Renal pelvis (tissue), 4 donors: ENCODE results near the gene CDH4. TPM values are rescaled to one million over a fixed set of nuclear protein-coding genes. Genes with fewer than 3 reads are reported as not detected.
"Not testable (repeated sequence)": the region's sequence is repeated elsewhere in the genome, so short reads cannot be mapped to it uniquely, and the experiment has no call there.

ENCODE experiments used
- DNase-seq: peaks from one replicate; pipeline ENCODE4 v3.0.0-alpha.2; 2013
- polyA plus RNA-seq, 3 donors: library from polyadenylated mRNA; unstranded; fragments of 120-200 nt; gene quantifications; one replicate each; pipeline ENCODE4 v1.2.1, GENCODE V29; 2013; ENCODE audit not compliant: insufficient read length in 3 of 3

The CDH4 gene
- polyA plus RNA-seq, 3 donors = 8.4 to 9.5 (median 8.7) TPM

GRCh38 chr20:61938839-61939690, 687.0 kb downstream of the CDH4 start:
- DNase-seq = no peak

DNA sequence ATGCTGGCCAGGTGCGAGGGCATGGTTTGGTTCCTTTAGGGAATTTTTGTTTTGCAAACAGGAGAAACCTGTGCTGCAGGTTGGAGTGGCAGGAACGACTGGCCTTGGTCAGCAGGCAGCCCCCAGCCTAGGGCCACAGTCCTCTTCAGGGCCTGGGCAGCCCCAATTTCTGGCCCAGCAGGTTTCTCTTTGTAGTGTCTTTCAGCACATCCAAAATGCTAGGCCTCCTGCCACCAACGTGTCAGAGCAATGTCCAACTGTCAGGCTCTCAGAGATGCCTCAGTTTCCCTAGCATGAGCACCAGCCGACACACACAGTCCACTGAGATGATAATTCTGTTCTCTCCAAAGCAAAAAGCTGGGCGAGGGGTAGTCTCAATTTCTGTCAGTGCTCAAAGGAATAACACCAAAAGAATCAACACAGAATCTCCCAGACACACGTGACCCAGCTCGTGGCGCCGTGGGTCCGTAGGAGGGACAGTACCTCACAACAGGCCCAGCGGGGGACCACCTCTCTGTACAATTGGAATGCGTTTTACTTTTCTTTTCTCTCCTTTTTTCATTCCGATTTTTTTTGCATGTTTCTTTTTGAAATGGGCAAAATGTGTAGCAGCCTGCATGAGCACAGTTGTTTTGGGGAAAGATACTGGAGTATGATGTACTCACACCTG, 687.8 kb downstream of the CDH4 start:
- DNase-seq = no peak

DNA sequence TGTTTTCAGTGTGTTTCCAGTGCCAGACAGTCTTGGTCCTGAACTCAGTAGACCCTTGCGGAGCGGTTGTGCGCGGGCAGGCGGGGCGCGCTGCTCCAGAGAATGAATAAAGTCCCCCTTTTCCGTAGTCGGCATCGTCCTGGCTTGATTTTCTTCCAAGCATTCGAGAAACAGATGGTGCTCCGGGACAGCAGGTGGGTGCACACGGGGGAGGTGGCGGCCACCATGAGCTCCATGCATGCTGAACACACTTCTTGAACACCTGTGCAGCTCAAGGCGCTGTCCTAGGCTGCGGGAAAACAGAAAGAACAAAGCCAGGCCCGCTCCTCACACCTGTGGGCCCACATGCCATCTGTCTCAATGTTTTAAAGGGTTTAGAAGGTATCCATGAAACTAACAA, 688.4 kb downstream of the CDH4 start:
- no peak for DNase-seq

GRCh38 chr20:61940976-61941720, 689.1 kb downstream of the CDH4 start:
- no peak for DNase-seq

GRCh38 chr20:61941721-61942405, 689.8 kb downstream of the CDH4 start:
- DNase-seq = no peak

- no peak for DNase-seq
Measured at GRCh38 chr20:61942526-61942925, 690.5 kb downstream of the CDH4 start.

- DNase-seq = not testable (repeated sequence)
Measured at GRCh38 chr20:61944967-61945366, 692.9 kb downstream of the CDH4 start.

DNA sequence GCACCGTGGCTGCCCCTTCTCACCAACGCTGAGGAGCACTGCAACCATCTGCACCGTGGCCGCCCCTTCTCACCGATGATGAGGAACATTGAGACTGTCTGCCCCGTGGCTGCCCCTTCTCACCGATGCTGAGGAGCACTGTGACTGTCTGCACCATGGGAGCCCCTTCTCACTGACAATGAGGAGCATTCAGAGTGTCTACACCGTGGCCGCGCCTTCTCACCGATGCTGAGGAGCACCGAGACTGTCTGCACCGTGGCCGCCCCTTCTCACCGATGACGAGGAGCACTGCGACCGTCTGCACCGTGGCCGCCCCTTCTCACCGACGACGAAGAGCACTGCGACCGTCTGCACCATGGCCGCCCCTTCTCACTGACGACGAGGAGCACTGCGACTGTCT, 693.4 kb downstream of the CDH4 start:
- not testable (repeated sequence) for DNase-seq

- not testable (repeated sequence) for DNase-seq
Measured at GRCh38 chr20:61948056-61948455, 696.0 kb downstream of the CDH4 start.

DNA sequence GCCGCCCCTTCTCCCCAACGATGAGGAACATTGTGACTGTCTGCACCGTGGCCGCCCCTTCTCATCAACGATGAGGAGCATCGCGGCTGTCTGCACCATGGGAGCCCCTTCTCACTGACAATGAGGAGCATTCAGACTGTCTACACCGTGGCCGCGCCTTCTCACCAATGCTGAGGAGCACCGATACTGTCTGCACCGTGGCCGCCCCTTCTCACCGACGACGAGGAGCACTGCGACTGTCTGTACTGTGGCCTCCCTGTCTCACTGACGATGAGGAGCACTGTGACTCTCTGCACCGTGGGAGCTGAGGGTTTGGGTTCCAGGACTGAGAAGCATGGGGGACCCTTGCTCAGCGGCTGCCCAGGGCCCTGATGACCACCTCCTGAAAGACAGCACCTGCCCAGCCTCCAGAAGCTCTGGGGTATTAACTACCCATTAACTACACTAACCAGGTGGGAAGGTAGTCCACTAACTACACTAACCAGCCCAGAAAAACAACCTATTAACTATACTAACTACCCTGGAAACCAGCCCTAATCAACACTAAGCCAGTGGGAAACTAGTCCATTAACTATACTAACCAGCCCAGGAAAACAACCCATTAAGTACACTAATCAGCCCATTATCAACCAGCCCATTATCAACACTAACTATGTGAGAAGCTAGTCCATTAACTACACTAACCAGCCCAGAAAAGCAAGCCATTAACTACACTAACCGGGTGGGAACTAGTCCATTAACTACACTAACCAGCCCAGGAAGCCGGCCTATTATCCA, 696.7 kb downstream of the CDH4 start:
- no peak for DNase-seq

- no peak for DNase-seq
Measured at GRCh38 chr20:61949363-61949713, 697.3 kb downstream of the CDH4 start.

DNA sequence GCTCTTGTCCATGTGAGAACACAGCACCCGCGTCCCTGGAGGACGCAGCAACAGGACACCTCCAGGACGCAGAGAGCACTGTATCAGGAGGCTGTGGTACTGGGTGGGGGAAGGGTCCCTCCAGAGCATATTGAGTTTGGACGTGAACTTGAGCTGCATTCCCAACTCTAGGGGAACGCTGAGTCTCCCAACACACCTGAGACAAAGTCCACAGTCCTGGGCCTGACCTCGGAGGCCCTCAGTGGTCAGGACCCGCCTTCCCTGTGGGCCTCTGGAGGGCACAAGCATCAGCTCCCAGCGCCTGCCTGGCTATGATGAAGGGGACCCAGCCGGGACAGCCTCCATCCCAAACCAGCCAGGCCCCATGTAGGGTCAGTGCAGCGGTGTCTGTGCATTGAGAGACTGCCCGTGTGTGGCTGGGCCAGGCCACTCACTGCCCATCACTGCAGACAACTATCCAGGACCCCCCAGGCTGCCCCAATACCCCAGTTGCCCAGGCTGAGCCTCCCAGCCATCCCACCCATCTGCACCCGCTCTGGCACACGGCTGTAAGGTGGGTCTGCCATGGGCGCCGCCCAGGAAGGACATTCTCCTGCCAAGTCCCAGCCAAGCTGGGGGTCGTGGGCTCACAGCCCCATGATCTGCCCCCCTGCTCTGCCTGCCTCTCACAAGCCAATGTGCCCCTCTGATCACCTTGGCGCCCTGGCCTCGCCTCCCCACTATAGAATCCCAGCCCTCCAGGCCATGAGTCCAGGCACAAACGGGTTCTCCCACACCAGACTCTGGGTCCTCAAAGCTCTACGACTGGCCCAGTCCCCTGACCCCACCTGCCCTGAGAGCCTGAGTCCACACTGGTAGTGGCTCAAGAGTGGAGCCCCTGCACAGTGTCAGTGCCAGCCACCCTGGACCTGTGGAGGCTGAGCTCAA, 697.9 kb downstream of the CDH4 start:
- DNase-seq = no peak

DNA sequence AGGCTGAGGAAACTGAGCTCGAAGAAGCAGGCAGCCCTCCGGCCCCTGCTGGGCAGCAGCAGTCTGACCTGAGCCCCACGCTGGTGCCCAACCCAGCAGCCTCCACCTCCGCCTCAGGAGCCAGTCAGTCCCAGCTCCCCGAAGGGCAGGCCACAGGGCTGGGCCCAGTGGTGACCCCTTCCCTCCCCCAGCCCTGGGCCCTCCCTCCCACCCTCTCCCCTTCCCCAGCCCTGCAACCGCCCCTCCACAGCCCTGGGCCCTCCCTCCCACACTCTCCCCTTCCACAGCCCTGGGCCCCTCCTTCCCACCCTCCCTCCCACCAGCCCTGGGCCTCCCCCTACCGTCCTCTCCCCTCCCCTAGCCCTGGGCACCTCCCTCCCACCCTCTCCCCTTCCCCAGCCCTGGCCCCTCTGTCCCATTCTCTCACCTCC, 698.6 kb downstream of the CDH4 start:
- DNase-seq = no peak

DNA sequence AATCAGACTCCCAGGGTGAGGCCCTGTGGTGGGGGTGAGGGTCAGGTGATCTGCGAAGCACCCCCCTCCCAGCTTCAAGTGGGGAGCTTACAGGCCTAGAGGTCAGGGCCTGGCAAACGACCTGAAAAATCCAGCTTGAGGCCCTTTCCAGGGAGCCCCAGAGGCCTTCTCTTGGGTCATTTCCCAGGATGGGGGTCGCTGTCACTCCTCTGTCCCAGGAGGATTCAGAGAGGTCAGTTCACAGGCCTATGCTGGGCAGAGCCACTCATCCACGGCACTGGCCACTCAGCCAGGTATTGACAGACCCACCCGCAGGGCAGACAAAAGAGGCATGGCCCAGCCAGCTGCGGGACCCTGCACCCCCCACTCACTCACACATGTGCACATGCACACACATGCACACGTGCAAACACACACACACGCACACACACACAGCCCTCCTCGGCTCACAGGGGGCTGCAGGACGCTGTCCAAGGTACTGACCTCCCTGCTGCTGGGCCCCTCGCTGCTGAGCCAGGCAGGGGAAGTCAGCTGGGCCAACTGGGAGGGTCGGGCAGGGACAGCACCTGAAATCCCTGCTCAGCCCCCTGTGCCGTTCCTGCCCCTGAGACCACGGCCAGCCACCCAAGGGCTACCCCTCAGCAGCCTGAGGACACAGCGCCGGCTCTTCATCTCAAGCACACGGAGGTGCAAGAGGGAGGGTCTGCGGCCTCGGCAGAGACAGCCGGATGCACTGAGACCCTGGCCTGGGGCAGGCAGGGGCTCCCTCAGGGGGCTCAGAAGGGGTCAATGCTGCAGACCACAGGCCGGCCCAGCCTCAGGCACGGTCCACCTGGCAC, 699.9 kb downstream of the CDH4 start:
- peak; percentile 87 for DNase-seq

DNA sequence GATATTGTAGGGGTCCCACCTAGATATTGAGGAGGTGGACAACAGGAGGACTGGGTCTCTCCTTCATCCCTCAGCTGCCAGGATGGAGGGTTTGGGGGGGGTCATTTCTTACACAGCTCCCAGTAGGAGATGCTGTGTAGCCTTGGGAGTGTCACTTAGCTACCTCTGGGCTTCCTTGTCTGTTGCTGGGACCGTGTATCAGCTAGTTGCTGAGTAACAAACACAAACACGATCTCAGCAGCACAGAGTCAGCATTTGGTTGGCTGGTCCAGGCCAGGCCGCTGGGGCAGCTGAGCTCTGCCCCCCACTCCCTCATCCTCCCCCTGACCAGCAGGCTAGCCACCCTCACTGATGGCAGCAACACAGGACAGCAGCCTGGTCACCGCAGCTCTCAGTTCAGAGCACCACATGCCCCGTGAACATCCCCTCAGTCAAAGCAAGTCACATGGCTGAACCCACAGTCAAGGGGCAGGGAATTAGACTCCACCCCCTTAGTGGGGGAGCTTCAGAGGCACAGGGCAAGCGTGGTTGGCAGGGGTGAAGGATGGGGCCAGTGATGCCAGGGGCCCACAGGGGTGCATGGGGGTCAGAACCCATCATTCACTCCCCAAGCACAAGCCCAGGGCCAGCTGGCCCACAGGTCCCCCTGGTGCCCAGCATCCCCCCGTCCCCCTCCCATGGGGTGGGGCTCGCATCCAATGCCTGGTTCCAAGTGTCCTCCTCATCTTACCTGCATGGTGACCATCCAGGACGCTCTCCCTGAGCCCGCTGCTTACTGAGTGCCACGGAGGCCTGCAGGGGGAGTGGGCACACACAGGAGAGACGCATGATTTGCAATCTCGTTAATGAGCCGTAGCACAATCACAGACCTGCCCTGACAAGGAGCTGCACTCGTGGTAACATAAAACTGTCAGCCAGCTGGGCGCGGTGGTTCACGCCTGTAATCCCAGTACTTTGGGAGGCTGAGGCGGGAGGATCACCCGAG, 701.3 kb downstream of the CDH4 start:
- DNase-seq = peak; percentile 35

DNA sequence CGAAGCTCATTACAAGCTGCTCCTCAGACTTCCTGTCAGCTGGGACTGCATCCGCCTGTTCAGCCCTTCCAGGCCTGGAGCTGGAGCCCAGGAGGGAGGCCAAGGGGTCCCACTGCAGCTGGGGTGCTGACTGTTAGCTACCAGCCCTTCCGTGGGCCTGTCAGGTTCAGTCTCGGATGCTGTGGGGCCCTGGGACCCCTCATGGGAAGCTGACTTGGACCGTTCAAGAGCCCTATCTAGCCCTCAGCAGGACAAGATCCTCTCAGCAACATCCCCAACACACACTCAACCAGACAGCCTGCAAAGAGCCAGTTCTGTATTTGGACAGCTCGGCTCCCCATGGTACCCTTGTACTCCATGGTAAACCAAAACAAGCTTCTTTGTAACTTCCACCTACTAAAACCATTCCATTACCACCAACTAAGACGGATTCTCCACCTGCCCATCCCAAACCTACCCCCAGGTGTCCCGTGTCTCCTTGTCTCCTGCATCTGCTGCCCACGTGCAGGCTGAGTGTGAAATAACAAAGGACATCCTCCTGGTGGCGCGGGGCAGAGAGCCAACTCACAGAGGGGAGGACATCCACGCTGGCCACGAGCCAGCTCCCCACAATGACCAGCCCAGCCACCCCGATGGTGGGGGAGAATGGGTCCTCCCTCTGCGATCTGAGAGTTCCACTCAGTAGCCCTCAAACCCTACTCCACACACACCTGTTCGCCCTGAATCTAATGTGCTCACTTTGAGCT, 702.4 kb downstream of the CDH4 start:
- no peak for DNase-seq
